Spinal cord (tissue), 10 donors: ENCODE results near the gene ZDHHC1. TPM values are rescaled to one million over a fixed set of nuclear protein-coding genes. Genes with fewer than 3 reads are reported as not detected.

Experiments used
- DNase-seq, 6 donors: peaks; one replicate each; pipeline versions ENCODE4 v3.0.0 to v3.0.0-alpha.2; 2013 to 2015; ENCODE audit warnings: low spot score in 6 of 6, low read depth in 4 of 6
- H3K27ac ChIP-seq: one replicate; pipeline ENCODE4 v1.5.1; 2013; ENCODE audit warnings: low read depth, low read length, control low read depth
- H3K27me3 ChIP-seq: one replicate; pipeline ENCODE4 v1.6.1; 2013; ENCODE audit warnings: low read length; ENCODE audit not compliant: control insufficient read depth, insufficient read depth
- H3K36me3 ChIP-seq: one replicate; pipeline ENCODE4 v1.6.1; 2013; ENCODE audit warnings: low read length; ENCODE audit not compliant: control insufficient read depth, insufficient read depth
- H3K4me1 ChIP-seq: one replicate; pipeline ENCODE4 v1.6.1; 2013; ENCODE audit warnings: low read length; ENCODE audit not compliant: control insufficient read depth, insufficient read depth
- H3K4me3 ChIP-seq: one replicate; pipeline ENCODE4 v1.5.1; 2013; ENCODE audit warnings: low read depth, low read length, control low read depth
- H3K9me3 ChIP-seq: one replicate; pipeline ENCODE4 v1.6.1; 2013; ENCODE audit warnings: low read length; ENCODE audit not compliant: control insufficient read depth, insufficient read depth
- WGBS: methylation state at CpG from one replicate; pipeline ENCODE4 v1.1.5; 2013; ENCODE audit warnings: missing lambda C conversion rate; ENCODE audit not compliant: insufficient coverage; 5-methylcytosine and 5-hydroxymethylcytosine counted together
- long read RNA-seq, 4 donors: transcript quantifications; one replicate each; lab custom pipeline, GENCODE V29; 2026
- polyA plus RNA-seq, 2 donors: library from polyadenylated mRNA; unstranded; fragments of 120-200 nt; gene quantifications; one replicate each; pipeline ENCODE4 v1.2.1, GENCODE V29; 2013; ENCODE audit not compliant: insufficient read length in 2 of 2
- total RNA-seq, 2 donors: library from RNA; depleted of rRNA in 1 of 2; stranded (reverse); fragments of 120-200 nt in 1 of 2; fragments of >200 nt in 1 of 2; gene quantifications; one replicate each; pipeline versions ENCODE4 v1.2.3 to v1.2.4, GENCODE V29; 2013 to 2014
- donor health status: healthy.

ZDHHC1 gene
- total RNA-seq, result 10 to 100 TPM in 1 of 2 donors, 1 to 10 TPM in 1; 3.5 to 12.6 TPM
- 10 to 100 TPM; 14.7 to 18.7 TPM for polyA plus RNA-seq
- long read RNA-seq, donor 1, partial matches to known transcripts, result 0 of 1 reads
- long read RNA-seq, donor 1, other reads (novel, unspliced or antisense), result 0 of 1 reads
- long read RNA-seq, donor 2, partial matches to known transcripts, result 0 of 1 reads
- long read RNA-seq, donor 2, other reads (novel, unspliced or antisense), result 0 of 1 reads
- long read RNA-seq, donor 3, result 0 reads
- long read RNA-seq, donor 4, result 0 reads

DNA sequence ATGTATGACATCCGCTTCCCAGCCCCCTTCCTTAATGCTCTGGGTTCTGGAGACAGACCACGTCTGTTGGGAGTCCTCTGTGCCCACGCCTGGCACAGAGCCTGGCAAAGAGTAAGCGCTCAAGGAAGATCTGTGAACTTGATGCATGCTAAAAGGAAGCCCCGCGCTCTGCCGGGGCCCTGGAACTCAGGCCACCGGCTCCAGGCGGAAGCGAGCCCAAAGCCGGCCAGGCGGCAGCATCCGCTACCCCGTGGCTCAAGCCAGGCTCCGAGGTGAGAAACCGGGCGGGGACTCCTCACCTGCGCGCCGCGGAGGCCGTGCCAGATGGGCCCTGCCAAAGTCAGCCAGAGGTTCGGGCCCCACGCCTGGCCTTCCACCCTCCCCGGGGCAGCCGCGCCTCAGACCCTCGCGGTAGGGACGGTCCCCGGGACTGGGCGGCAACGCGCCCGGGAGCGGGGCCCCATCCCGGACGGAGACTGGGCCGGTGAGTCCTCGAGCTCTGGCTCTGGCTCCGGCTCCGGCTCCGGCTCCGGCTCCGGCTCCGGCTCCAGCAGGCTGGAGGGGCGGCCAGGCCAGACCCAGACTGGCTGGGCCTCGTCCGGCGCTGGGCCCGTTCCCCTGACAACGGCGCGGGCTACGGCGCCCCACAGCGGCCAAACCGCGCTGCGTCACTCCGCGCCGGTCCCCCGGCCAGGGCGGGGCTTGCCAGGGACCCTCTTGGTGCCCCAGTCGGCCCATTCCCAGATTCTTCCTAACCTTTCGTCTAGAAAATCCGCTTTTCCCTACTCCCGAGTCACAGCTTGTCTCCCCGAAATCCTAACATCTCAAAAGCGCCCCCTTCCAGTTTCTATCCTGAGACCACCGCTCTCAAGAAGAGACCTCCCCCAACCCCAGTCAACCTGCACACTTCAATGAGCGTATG is at the start of gene ZDHHC1:
TSS of gene ZDHHC1 (minus strand) at position 606 of the 922 bp plus-strand sequence. CDS start 8,702 bp downstream, outside the sequence.
- peak within 1 kb of the TSS; percentile 70 for H3K27ac ChIP-seq

DNA sequence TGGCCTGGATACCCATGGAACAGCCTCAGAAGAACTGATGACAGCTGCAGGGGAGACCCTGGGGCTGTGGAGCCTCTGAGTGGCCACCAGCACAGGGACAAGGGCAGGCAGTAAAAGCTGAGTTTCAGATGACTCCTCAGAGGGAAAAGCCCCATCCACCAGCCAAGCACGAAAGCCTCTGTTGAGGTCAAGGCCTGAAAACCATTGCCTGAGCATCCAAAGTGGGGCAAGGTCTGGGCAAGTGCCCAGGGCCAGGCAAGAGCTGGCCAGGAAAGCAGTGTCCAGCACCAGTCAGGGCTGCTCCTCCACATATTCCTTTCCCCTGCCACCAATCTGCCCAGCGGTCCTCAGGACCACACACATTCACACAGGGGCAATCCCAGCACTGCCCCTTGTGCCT is 48.3 kb upstream of the ZDHHC1 start:
- 71% methylated on average over 2 of the region's 2 CpGs for WGBS
- Histone ChIP-seq H3K36me3 (peaks cover 34% of the 10 kb centered on the region), H3K27me3 (no peaks in the 10 kb centered on the region), H3K9me3 (no peaks in the 10 kb centered on the region), H3K4me1 (peaks cover 62% of the 10 kb centered on the region), H3K4me3 (no peak overlapping the region), H3K27ac (no peak overlapping the region)
- no peak for DNase-seq

More for the DNA sequence above, at the start of gene ZDHHC1:
- Histone ChIP-seq H3K9me3 (no peaks in the 10 kb centered on the region), H3K27me3 (no peaks in the 10 kb centered on the region), H3K36me3 (no peaks in the 10 kb centered on the region), H3K4me1 (peaks cover 20% of the 10 kb centered on the region), H3K4me3 (peak within 1 kb of the TSS; percentile 68)
- DNase-seq, result peak in 3 of 6 donors; percentile 58 to 90 (median 87)
- WGBS, result 2% methylated on average over 73 of the region's 73 CpGs

DNA sequence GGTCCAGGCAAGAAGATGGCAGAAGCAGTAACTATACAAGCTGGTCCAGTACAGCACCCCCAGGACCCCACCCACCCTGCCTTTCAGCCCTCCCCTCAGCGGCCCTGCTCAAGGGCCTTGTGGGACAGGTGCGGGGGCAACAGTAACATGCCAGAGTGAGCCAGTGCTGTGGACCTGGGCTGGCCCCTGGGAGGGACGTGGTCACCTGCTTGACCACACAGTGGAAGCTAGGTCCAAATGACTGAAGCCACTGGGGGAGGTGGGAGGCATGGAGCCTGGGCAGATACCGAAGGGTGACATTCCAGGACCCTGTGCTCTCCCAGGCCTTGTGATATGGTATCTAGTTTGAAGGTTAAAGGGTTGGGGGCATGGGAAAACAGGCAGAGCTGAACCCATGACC is 47.4 kb upstream of the ZDHHC1 start:
- no peak for DNase-seq
- Histone ChIP-seq H3K4me3 (no peak overlapping the region), H3K9me3 (no peaks in the 10 kb centered on the region), H3K36me3 (peaks cover 42% of the 10 kb centered on the region), H3K4me1 (peaks cover 66% of the 10 kb centered on the region), H3K27ac (no peak overlapping the region), H3K27me3 (no peaks in the 10 kb centered on the region)
- 89% methylated on average over 3 of the region's 4 CpGs for WGBS

GRCh38 chr16:67463059-67463458 is 46.8 kb upstream of the ZDHHC1 start:
- DNase-seq, result no peak
- no peak overlapping the region for H3K27ac ChIP-seq
- H3K4me1 ChIP-seq, result peaks cover 73% of the 10 kb centered on the region

GRCh38 chr16:67462279-67462655 is 46.0 kb upstream of the ZDHHC1 start:
- Histone ChIP-seq H3K9me3 (no peaks in the 10 kb centered on the region), H3K27me3 (no peaks in the 10 kb centered on the region), H3K27ac (no peak overlapping the region), H3K4me3 (no peak overlapping the region), H3K36me3 (peaks cover 52% of the 10 kb centered on the region), H3K4me1 (peaks cover 81% of the 10 kb centered on the region)
- DNase-seq, result no peak
- 90% methylated on average over 5 of the region's 5 CpGs for WGBS

More at GRCh38 chr16:67463059-67463458, 46.8 kb upstream of the ZDHHC1 start:
- Histone ChIP-seq H3K9me3 (no peaks in the 10 kb centered on the region), H3K27me3 (no peaks in the 10 kb centered on the region), H3K4me3 (no peak overlapping the region), H3K36me3 (peaks cover 46% of the 10 kb centered on the region)
- 82% methylated on average over 4 of the region's 5 CpGs for WGBS

GRCh38 chr16:67461600-67462278 is 45.5 kb upstream of the ZDHHC1 start:
- H3K4me3 ChIP-seq, result no peak overlapping the region
- no peak for DNase-seq
- 82% methylated on average over 7 of the region's 8 CpGs for WGBS
- no peaks in the 10 kb centered on the region for H3K9me3 ChIP-seq
- peaks cover 86% of the 10 kb centered on the region for H3K4me1 ChIP-seq
- no peak overlapping the region for H3K27ac ChIP-seq
- H3K27me3 ChIP-seq, result no peaks in the 10 kb centered on the region
- H3K36me3 ChIP-seq, result peaks cover 53% of the 10 kb centered on the region

- no peak overlapping the region for H3K4me3 ChIP-seq
- WGBS, result 94% methylated on average over 1 of the region's 2 CpGs
- no peaks in the 10 kb centered on the region for H3K9me3 ChIP-seq
- peaks cover 92% of the 10 kb centered on the region for H3K4me1 ChIP-seq
- no peak overlapping the region for H3K27ac ChIP-seq
- DNase-seq, result no peak
- H3K36me3 ChIP-seq, result peaks cover 52% of the 10 kb centered on the region
- no peaks in the 10 kb centered on the region for H3K27me3 ChIP-seq
These were observed 44.7 kb upstream of the ZDHHC1 start for GRCh38 chr16:67460961-67461360.

DNA sequence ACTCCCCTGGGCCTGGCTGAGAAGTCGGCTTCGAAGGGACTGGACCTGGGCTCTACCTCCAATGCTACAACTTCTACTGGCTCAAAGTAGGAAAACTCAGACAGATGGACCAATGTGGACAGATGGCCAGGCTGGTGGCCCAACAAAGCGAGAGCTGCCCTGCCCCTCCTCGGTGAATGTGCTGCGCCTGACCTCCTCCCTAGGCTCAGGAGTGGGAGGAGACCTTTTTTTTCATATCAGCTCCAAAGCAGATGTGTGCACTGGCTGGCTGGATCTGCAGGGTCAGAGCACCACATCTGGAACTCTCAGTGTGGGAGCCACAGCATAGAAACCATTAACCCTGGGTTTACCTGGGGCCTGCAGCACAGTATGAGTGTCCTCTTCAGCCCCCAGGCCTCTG is 43.9 kb upstream of the ZDHHC1 start:
- Histone ChIP-seq H3K4me3 (no peak overlapping the region), H3K4me1 (peaks cover 85% of the 10 kb centered on the region), H3K9me3 (no peaks in the 10 kb centered on the region), H3K27ac (peak overlapping the region; percentile 69), H3K36me3 (peaks cover 52% of the 10 kb centered on the region), H3K27me3 (no peaks in the 10 kb centered on the region)
- 70% methylated on average over 4 of the region's 5 CpGs for WGBS
- no peak for DNase-seq

- Histone ChIP-seq H3K27me3 (no peaks in the 10 kb centered on the region), H3K9me3 (no peaks in the 10 kb centered on the region), H3K4me1 (peaks cover 81% of the 10 kb centered on the region), H3K36me3 (peaks cover 54% of the 10 kb centered on the region), H3K27ac (peak overlapping the region; percentile 69), H3K4me3 (no peak overlapping the region)
- no peak for DNase-seq
- WGBS, result 41% methylated on average over 3 of the region's 3 CpGs
These were observed 43.5 kb upstream of the ZDHHC1 start for GRCh38 chr16:67459861-67460150.
